Right hindlimb (tissue), 1 donor: ENCODE measurements around the gene KRTDAP.

ENCODE experiments used
- DNase-seq: peaks from one replicate; pipeline ENCODE4 v3.0.0-alpha.2; 2018

The KRTDAP gene

GRCh38 chr19:35449359-35450043 is 40.8 kb downstream of the KRTDAP start:
- DNase-seq: no peak

GRCh38 chr19:35447606-35448469 is 42.4 kb downstream of the KRTDAP start, which contains the start of gene FFAR2:
TSS of gene FFAR2 (plus strand) at chr19:35448257. CDS start at chr19:35449715, 1,458 bp downstream.
- no peak for DNase-seq

- DNase-seq: no peak
These were observed 44.3 kb downstream of the KRTDAP start for GRCh38 chr19:35445826-35446593.

- no peak for DNase-seq
These were observed 45.5 kb downstream of the KRTDAP start for GRCh38 chr19:35444735-35445134.

- no peak for DNase-seq
These were observed 48.2 kb downstream of the KRTDAP start for GRCh38 chr19:35442091-35442490.

- no peak for DNase-seq
These were observed 50.3 kb downstream of the KRTDAP start for GRCh38 chr19:35439921-35440320.

- DNase-seq: no peak
These were observed 51.7 kb downstream of the KRTDAP start for GRCh38 chr19:35438527-35438926.

GRCh38 chr19:35438096-35438495 is 52.2 kb downstream of the KRTDAP start:
- no peak for DNase-seq

- no peak for DNase-seq
These were observed 52.8 kb downstream of the KRTDAP start for GRCh38 chr19:35437406-35437951.
